Aorta (tissue), 5 donors: ENCODE measurements around the gene IL17B. TPM values are rescaled to one million over a fixed set of nuclear protein-coding genes. Genes with fewer than 3 reads are reported as not detected.
"Not testable (repeated sequence)": the region's sequence is repeated elsewhere in the genome, so short reads cannot be mapped to it uniquely, and the experiment has no call there.

Experiments used
- ATAC-seq: fragments of 200-7000 bp; cut with Tn5 transposase; one replicate; pipeline ENCODE4 v1.9.1; 2022; ENCODE audit warnings: moderate library complexity; ENCODE audit not compliant: low FRiP score
- DNase-seq, 2 donors: peaks; one replicate each; pipeline ENCODE4 v3.0.0-alpha.2; 2020
- H3K27ac ChIP-seq, 2 donors: one replicate each; pipeline ENCODE4 v1.5.1; 2013; ENCODE audit warnings: low read length in 2 of 2, mild to moderate bottlenecking in 2 of 2, moderate library complexity in 2 of 2, control low read depth in 1 of 2, inconsistent platforms in 1 of 2, low read depth in 1 of 2
- H3K27me3 ChIP-seq, 2 donors: one replicate each; pipeline ENCODE4 v1.6.1; 2013; ENCODE audit warnings: control low read depth in 1 of 2, low read length in 1 of 2, mild to moderate bottlenecking in 1 of 2, moderate library complexity in 1 of 2; ENCODE audit not compliant: insufficient read depth in 2 of 2, control insufficient read depth in 1 of 2
- H3K36me3 ChIP-seq, 2 donors: one replicate each; pipeline ENCODE4 v1.6.1; 2013; ENCODE audit warnings: control low read depth in 1 of 2, low read length in 1 of 2, mild to moderate bottlenecking in 1 of 2; ENCODE audit not compliant: insufficient read depth in 2 of 2, control insufficient read depth in 1 of 2
- H3K4me1 ChIP-seq, 2 donors: one replicate each; pipeline ENCODE4 v1.6.1; 2013; ENCODE audit warnings: low read length in 2 of 2, control low read depth in 1 of 2, mild to moderate bottlenecking in 1 of 2, moderate library complexity in 1 of 2; ENCODE audit not compliant: insufficient read depth in 2 of 2, control insufficient read depth in 1 of 2
- H3K4me3 ChIP-seq, 2 donors: one replicate each; pipeline ENCODE4 v1.5.1; 2013; ENCODE audit warnings: low read length in 2 of 2, control low read depth in 1 of 2, mild to moderate bottlenecking in 1 of 2
- H3K9me3 ChIP-seq: one replicate; pipeline ENCODE4 v1.6.1; 2013; ENCODE audit warnings: mild to moderate bottlenecking, low read length; ENCODE audit not compliant: control insufficient read depth
- WGBS, 2 donors: extraction: QIAGEN DNeasy Blood & Tissue Kit; methylation state at CpG; one replicate each; pipeline ENCODE4 v1.1.7; 2013; 5-methylcytosine and 5-hydroxymethylcytosine counted together
- intact Hi-C, 2 donors: fragments of 100-400 bp; cut with DNase I; formaldehyde crosslinking; loops; one replicate each; pipeline versions ENCODE4 v1.14.2 to v1.15.0; 2022
- polyA plus RNA-seq, 2 donors: library from polyadenylated mRNA; stranded (reverse); fragments of 200-250 nt; gene quantifications; one replicate each; pipeline ENCODE4 v1.2.3, GENCODE V29; 2013
- total RNA-seq, 2 donors: library from RNA; stranded (reverse); fragmentation: NEBNext Ultra II Directional; extraction: Animal tissue kit (Norgen Biotek cat#: 25700); gene quantifications; one replicate each; pipeline ENCODE4 v1.2.1, GENCODE V29; 2021
- donor health status: healthy with polysubstance abuse.
- donor health status: Bipolar disorder and iron deficiency.
- donor health status: DM: no; HTN: no; CAD: no.
- donor health status: DM: no; HTN: no; CAD: no.
- donor health status: DM: yes; HTN: yes; CAD: no.

The IL17B gene
- total and polyA plus RNA-seq, 4 donors, result 2.8 to 18.0 (median 8.3) TPM

DNA sequence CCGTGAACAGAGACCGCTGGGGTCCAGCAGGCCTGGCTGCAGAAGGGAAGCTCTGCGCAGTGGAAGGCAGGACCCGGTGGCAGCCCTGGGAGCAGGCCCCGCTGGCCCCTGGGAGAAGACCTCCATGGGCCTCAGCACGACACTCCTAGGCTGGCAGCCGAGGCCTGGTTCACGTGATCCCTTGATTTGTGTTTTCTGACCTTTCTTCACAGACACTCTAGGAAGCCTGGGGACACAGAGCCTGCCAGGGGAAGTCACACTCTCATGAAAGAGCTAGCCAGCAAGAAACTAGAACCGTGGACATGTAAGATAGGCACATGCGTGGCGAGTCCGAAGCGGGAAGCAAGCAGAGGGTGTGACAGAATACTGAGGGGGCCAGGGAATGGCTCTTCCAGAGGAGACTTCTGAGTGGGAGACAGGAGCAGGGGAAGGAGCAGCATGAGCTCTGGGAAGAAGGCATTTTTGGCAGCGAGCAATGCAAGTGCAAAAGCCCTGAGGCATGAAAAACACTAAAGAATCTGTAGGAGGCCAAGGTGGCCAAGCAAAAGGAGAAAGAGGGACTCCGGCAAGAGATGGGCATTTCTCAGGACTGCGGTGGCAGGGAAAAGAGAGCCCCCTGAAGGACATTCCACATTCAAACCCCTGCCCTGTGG lies 26.6 kb upstream of the IL17B start:
- ATAC-seq (peak; percentile 35), DNase-seq (peak; percentile 54 to 76)
- Histone ChIP-seq H3K27ac (peak overlapping the region; percentile 74 to 88), H3K36me3 (peaks cover 0 to 20% of the 10 kb centered on the region in 2 donors), H3K27me3 (no peaks in the 10 kb centered on the region), H3K4me3 (no peak overlapping the region), H3K9me3 (no peaks in the 10 kb centered on the region), H3K4me1 (peaks cover 0 to 2% of the 10 kb centered on the region in 2 donors)
- intact Hi-C loops, result loop anchor here (1.0 to 2.0 kb wide), 3 partner anchors 17 to 23 kb away; no protein-coding TSS in a partner anchor
- 37 to 48% methylated on average over 16 of the region's 16 CpGs for WGBS, 2 donors

DNA sequence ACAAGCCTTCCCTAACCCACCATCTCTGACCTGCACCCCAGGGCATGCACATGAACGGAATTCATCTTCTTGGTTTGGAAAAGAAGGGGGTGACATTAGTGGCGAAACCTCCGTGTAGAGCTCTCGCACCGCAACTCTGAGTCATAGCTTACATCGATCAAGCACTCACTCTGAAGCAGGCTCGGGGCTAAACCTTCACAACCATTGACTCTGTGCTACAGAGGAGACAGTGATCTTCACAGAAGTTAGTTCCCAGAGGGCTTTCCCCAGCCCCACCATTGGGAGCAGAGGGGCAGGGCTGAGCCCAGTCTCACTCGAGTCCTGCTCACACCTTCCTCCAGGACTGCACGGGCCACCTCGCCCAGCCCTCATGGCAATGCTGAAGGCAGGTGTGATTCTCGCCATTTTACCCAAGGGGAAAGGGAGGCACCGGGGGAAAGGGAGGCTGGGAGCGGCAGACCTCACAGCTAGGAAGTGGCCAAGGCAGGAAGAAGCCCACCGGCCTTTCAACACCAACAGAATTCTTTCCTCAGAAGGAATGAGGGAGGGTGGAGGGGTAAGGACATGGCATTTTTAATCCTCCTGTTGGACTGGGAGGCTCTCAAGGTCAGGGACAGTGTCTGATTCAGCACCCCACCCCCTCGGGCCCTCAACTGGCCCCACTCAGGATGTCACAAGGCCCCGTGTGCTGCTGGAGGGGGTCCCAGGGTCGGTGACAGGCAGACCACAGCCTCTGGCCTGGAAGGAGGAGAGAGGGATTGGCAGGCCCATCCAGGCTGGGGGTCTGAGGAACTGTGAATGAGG lies 25.9 kb upstream of the IL17B start:
- H3K9me3 ChIP-seq, result no peaks in the 10 kb centered on the region
- no peak overlapping the region for H3K4me3 ChIP-seq
- H3K36me3 ChIP-seq, result peaks cover 0 to 14% of the 10 kb centered on the region in 2 donors
- 44 to 54% methylated on average over 17 of the region's 17 CpGs for WGBS, 2 donors
- ATAC-seq (no peak), DNase-seq (peak; percentile 23 to 72)
- intact Hi-C loops, result no loop called here
- peaks cover 0 to 2% of the 10 kb centered on the region in 2 donors for H3K4me1 ChIP-seq
- no peaks in the 10 kb centered on the region for H3K27me3 ChIP-seq
- peak overlapping the region; percentile 74 to 88 for H3K27ac ChIP-seq

GRCh38 chr5:149403923-149404745 lies 25.0 kb upstream of the IL17B start:
- H3K4me3 ChIP-seq, result no peak overlapping the region
- DNase-seq, result peak; percentile 35 to 51

DNA sequence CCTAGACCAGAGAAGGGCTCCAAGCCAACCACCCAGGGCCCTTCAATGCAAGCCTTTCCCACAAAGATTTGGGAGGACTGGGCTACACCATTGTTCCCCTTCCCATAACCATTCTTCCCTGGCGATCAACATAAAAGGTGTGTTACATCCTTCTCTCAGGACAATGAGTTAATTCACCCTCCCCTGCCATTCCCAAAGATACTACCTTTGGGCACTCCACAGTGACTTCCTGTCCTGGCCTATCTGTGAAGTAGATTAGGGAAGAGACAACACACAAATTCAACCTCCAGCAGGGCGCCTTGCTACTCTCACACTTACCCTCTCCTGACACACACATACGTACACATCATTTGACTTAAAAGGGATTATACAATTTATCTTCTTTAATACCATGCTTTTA lies 23.2 kb upstream of the IL17B start:
- Histone ChIP-seq H3K4me1 (peaks cover 0 to 2% of the 10 kb centered on the region in 2 donors), H3K9me3 (no peaks in the 10 kb centered on the region), H3K4me3 (no peak overlapping the region), H3K27me3 (no peaks in the 10 kb centered on the region), H3K36me3 (no peaks in the 10 kb centered on the region), H3K27ac (no peak overlapping the region)
- ATAC-seq, result no peak
- intact Hi-C loops, result no loop called here
- WGBS, 2 donors, result 94 to 98% methylated on average over 3 of the region's 3 CpGs
- DNase-seq, result peak; percentile 5 to 62

More at GRCh38 chr5:149403923-149404745, 25.0 kb upstream of the IL17B start:
- intact Hi-C loops, result no loop called here
- no peak for ATAC-seq
- Histone ChIP-seq H3K27me3 (no peaks in the 10 kb centered on the region), H3K4me1 (peaks cover 0 to 2% of the 10 kb centered on the region in 2 donors), H3K36me3 (peaks cover 0 to 10% of the 10 kb centered on the region in 2 donors), H3K9me3 (no peaks in the 10 kb centered on the region), H3K27ac (peak overlapping the region; percentile 74 to 88)
- WGBS, 2 donors, result 42 to 51% methylated on average over 15 of the region's 15 CpGs

GRCh38 chr5:149401051-149401450 lies 22.0 kb upstream of the IL17B start:
- DNase-seq (no peak), ATAC-seq (no peak)
- whole genome bisulfite sequencing, 2 donors, result 97 to 100% methylated on average over 2 of the region's 2 CpGs
- intact Hi-C loops, result no loop called here
- H3K27ac ChIP-seq, result no peak overlapping the region
- peaks cover 0 to 2% of the 10 kb centered on the region in 2 donors for H3K4me1 ChIP-seq
- H3K9me3 ChIP-seq, result no peaks in the 10 kb centered on the region
- H3K4me3 ChIP-seq, result no peak overlapping the region
- no peaks in the 10 kb centered on the region for H3K27me3 ChIP-seq
- H3K36me3 ChIP-seq, result no peaks in the 10 kb centered on the region

- DNase-seq (peak; percentile 39), ATAC-seq (no peak)
- no peak overlapping the region for H3K4me3 ChIP-seq
- H3K27ac ChIP-seq, result no peak overlapping the region
- 54 to 58% methylated on average over 6 of the region's 6 CpGs for WGBS, 2 donors
- intact Hi-C loops, result no loop called here
- H3K36me3 ChIP-seq, result no peaks in the 10 kb centered on the region
- peaks cover 0 to 2% of the 10 kb centered on the region in 2 donors for H3K4me1 ChIP-seq
- no peaks in the 10 kb centered on the region for H3K27me3 ChIP-seq
- no peaks in the 10 kb centered on the region for H3K9me3 ChIP-seq
These were observed 21.2 kb upstream of the IL17B start for GRCh38 chr5:149400304-149400703.

- Histone ChIP-seq H3K9me3 (no peaks in the 10 kb centered on the region), H3K36me3 (no peaks in the 10 kb centered on the region), H3K4me3 (no peak overlapping the region), H3K27ac (no peak overlapping the region), H3K4me1 (peaks cover 0 to 2% of the 10 kb centered on the region in 2 donors), H3K27me3 (no peaks in the 10 kb centered on the region)
- intact Hi-C loops, result no loop called here
- ATAC-seq (no peak), DNase-seq (no peak)
These were observed 20.7 kb upstream of the IL17B start for GRCh38 chr5:149399775-149400174.

GRCh38 chr5:149398747-149399266 lies 19.7 kb upstream of the IL17B start:
- DNase-seq, result peak; percentile 13 to 16
- H3K9me3 ChIP-seq, H3K36me3 ChIP-seq, H3K27ac ChIP-seq, ATAC-seq, intact Hi-C loops, H3K4me3 ChIP-seq, H3K4me1 ChIP-seq, H3K27me3 ChIP-seq: not testable (repeated sequence)
- whole genome bisulfite sequencing, 2 donors, result 78 to 79% methylated on average over 7 of the region's 7 CpGs
